ENCODE results near the gene TMEM167A.

The TMEM167A gene

DNA sequence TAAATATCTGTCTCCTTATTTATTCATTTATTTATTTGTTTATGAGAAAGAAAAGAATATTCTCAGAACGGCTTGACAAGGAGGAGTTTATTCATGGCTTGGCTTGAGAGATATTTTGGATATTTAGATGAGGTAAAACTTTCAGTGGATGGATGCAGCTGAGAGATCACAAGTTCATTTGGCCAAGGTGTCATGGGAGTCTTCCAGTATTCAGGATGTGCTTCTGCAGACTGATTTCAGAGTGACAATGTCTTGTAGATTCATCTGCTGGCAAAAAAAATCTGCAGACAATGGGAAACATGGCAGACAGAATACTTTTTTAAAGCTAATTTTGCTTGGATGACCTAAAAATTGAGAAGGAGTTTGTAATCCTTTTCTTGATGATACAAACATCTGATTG lies 38.6 kb upstream of the TMEM167A start:
- Histone ChIP-seq H3F3A (ENCODE audit: insufficient read depth, low read length) (no peaks in the 10 kb centered on the region), H3K27me3 (ENCODE audit: insufficient read depth, low read length) (no peaks in the 10 kb centered on the region), H3K27ac (ENCODE audit: low read depth, low read length, poor library complexity, severe bottlenecking) (no peak overlapping the region), H2AFZ (ENCODE audit: low read length) (no peak overlapping the region), H3K4me1 (ENCODE audit: insufficient read depth, low read length, severe bottlenecking) (no peaks in the 10 kb centered on the region), H3K9me3 (ENCODE audit: low read length) (peaks cover 4% of the 10 kb centered on the region; the same call in 1 of the 2 replicates), H3K4me2 (ENCODE audit: low read length) (no peak overlapping the region), H3K9me2 (ENCODE audit: low read depth, low read length) (no peaks in the 10 kb centered on the region), H3K36me3 (ENCODE audit: insufficient read depth, low read length) (peaks cover 27% of the 10 kb centered on the region), H3K4me3 (ENCODE audit: low read depth, low read length, poor library complexity, severe bottlenecking) (no peak overlapping the region), H3K9ac (ENCODE audit: low read length) (no peak overlapping the region), H4K20me1 (ENCODE audit: insufficient read depth, low read length) (no peaks in the 10 kb centered on the region), H3K79me2 (ENCODE audit: insufficient read depth, low read length) (no peaks in the 10 kb centered on the region)
- TF ChIP-seq EZH2 (IDR thresholded peaks at IDR 0.05; ENCODE audit: borderline replicate concordance, low read length) = no peak
- TF ChIP-seq, protein P1, sequence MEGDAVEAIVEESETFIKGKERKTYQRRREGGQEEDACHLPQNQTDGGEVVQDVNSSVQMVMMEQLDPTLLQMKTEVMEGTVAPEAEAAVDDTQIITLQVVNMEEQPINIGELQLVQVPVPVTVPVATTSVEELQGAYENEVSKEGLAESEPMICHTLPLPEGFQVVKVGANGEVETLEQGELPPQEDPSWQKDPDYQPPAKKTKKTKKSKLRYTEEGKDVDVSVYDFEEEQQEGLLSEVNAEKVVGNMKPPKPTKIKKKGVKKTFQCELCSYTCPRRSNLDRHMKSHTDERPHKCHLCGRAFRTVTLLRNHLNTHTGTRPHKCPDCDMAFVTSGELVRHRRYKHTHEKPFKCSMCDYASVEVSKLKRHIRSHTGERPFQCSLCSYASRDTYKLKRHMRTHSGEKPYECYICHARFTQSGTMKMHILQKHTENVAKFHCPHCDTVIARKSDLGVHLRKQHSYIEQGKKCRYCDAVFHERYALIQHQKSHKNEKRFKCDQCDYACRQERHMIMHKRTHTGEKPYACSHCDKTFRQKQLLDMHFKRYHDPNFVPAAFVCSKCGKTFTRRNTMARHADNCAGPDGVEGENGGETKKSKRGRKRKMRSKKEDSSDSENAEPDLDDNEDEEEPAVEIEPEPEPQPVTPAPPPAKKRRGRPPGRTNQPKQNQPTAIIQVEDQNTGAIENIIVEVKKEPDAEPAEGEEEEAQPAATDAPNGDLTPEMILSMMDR (IDR thresholded peaks at IDR 0.05; ENCODE audit: low read length) = no peak

DNA sequence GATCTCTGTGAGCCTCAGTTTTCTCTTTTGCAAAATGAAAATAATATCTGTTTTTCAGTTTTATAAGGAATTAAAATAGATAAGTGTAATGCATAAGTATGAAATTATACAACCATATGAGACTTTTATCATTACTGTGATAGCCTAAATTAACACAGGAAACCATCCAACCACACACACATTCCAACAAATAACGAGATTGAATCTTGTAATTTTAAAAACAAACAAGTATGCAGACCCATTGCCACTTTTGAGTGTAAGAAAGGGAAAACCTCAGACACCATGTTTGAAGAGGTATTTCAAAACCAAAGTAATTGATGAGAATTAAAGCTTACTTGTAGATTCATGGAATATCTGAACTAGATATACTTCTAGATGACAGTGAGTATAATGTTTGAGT lies 32.2 kb upstream of the TMEM167A start:
- no peak overlapping the region for H3K9ac ChIP-seq (ENCODE audit: low read length)
- H3K4me2 ChIP-seq (ENCODE audit: low read length) = no peak overlapping the region
- no peak overlapping the region for H3K27ac ChIP-seq (ENCODE audit: low read depth, low read length, poor library complexity, severe bottlenecking)
- no peaks in the 10 kb centered on the region for H3K79me2 ChIP-seq (ENCODE audit: insufficient read depth, low read length)
- TF ChIP-seq, protein P1 (IDR thresholded peaks at IDR 0.05; ENCODE audit: low read length) = no peak
- TF ChIP-seq EZH2 (IDR thresholded peaks at IDR 0.05; ENCODE audit: borderline replicate concordance, low read length) = no peak
- H3F3A ChIP-seq (ENCODE audit: insufficient read depth, low read length) = no peaks in the 10 kb centered on the region
- H2AFZ ChIP-seq (ENCODE audit: low read length) = no peak overlapping the region
- H3K27me3 ChIP-seq (ENCODE audit: insufficient read depth, low read length) = no peaks in the 10 kb centered on the region
- H3K36me3 ChIP-seq (ENCODE audit: insufficient read depth, low read length) = peaks cover 21% of the 10 kb centered on the region
- H3K4me3 ChIP-seq (ENCODE audit: low read depth, low read length, poor library complexity, severe bottlenecking) = no peak overlapping the region
- H3K9me3 ChIP-seq (ENCODE audit: low read length) = no peaks in the 10 kb centered on the region
- H4K20me1 ChIP-seq (ENCODE audit: insufficient read depth, low read length) = no peaks in the 10 kb centered on the region
- no peaks in the 10 kb centered on the region for H3K9me2 ChIP-seq (ENCODE audit: low read depth, low read length)
- H3K4me1 ChIP-seq (ENCODE audit: insufficient read depth, low read length, severe bottlenecking) = no peaks in the 10 kb centered on the region

DNA sequence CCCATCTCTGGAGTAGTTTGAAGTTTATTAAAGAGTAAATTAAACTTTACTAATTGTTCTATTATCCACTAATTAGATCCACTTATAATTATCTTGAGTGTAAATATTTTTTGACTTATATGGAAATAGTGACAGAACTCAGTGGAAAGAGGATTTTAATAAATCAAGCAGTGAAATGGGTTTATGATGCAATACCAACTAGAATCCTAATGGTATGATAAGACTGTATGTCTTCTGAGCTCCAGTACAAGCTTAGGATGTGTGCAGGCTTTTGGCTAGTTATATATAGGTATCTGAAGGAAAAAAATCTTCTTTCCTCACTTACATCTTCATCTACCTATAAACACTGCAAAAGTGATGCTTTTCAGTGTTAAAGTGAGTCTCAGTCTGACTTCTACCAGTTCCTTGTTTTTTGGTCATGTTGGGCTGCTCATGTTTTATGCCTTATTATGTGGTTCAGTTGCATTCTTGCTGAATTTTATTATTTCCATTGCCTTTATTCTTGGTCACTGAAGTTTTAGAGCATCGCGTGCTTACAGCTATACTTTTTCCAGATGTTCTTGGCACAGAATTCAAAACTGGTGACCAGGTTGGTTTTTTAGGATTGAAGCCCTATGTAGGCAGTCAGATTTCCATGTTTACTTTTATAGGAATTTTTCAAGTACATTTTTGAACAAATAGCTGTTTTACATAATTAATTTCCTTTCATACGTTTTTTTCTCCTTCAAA lies 30.7 kb upstream of the TMEM167A start:
- no peaks in the 10 kb centered on the region for H3K79me2 ChIP-seq (ENCODE audit: insufficient read depth, low read length)
- H3K4me2 ChIP-seq (ENCODE audit: low read length) = no peak overlapping the region
- H3F3A ChIP-seq (ENCODE audit: insufficient read depth, low read length) = no peaks in the 10 kb centered on the region
- H2AFZ ChIP-seq (ENCODE audit: low read length) = no peak overlapping the region
- peaks cover 8% of the 10 kb centered on the region for H3K36me3 ChIP-seq (ENCODE audit: insufficient read depth, low read length)
- no peak for TF ChIP-seq EZH2 (IDR thresholded peaks at IDR 0.05; ENCODE audit: borderline replicate concordance, low read length)
- TF ChIP-seq, protein P1 (IDR thresholded peaks at IDR 0.05; ENCODE audit: low read length) = no peak
- H3K9ac ChIP-seq (ENCODE audit: low read length) = no peak overlapping the region
- no peaks in the 10 kb centered on the region for H3K9me2 ChIP-seq (ENCODE audit: low read depth, low read length)
- no peaks in the 10 kb centered on the region for H3K27me3 ChIP-seq (ENCODE audit: insufficient read depth, low read length)
- H3K9me3 ChIP-seq (ENCODE audit: low read length) = no peaks in the 10 kb centered on the region
- no peaks in the 10 kb centered on the region for H4K20me1 ChIP-seq (ENCODE audit: insufficient read depth, low read length)
- no peaks in the 10 kb centered on the region for H3K4me1 ChIP-seq (ENCODE audit: insufficient read depth, low read length, severe bottlenecking)
- no peak overlapping the region for H3K4me3 ChIP-seq (ENCODE audit: low read depth, low read length, poor library complexity, severe bottlenecking)
- H3K27ac ChIP-seq (ENCODE audit: low read depth, low read length, poor library complexity, severe bottlenecking) = no peak overlapping the region
